GM21367 (cell line): Measurements from ENCODE around the gene NPAS4.
"Not testable (repeated sequence)": the region's sequence is repeated elsewhere in the genome, so short reads cannot be mapped to it uniquely, and the experiment has no call there.

Experiments
- ATAC-seq: cut with Tn5 transposase; IDR thresholded peaks from one replicate; pipeline ENCODE4 v1.9.1; 2021; ENCODE audit not compliant: unreplicated experiment

The NPAS4 gene

GRCh38 chr11:66420671-66421476 lies at the start of gene NPAS4:
NPAS4 (plus strand) TSS chr11:66421035; CDS start chr11:66421180, 145 bp downstream.
- ATAC-seq = no peak

- ATAC-seq = peak; percentile 39
Observed at GRCh38 chr11:66371627-66372415, 49.0 kb upstream of the NPAS4 start, which contains the start of gene SLC29A2. SLC29A2 (minus strand) TSS chr11:66371760; CDS start chr11:66371591, 169 bp downstream.

GRCh38 chr11:66373265-66373664 lies 47.6 kb upstream of the NPAS4 start:
- no peak for ATAC-seq

DNA sequence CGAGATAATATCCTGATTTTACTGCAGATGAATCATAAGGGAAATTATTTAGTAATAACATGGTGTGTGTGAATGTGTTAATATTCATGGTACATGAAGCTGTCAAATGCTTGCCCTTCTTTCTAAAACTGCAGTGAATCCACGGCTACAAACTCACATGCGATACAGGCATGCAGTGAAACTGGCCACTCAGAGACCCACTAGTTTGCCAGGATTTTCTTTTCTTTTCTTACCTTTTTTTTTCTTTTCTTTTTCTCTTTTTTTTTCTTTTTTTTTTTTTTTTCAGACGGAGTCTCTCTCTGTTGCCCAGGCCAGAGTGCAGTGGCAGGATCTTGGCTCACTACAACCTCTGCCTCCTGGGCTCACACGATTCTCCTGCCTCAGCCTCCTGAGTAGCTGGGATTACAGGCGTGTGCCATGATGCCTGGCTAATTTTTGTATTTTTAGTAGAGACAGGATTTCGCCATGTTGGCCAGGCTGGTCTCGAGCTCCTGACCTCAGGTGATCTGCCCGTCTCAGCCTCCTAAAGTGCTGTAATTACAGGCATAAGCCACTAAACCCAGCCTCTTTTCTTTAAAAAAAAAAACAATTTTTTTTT lies 47.0 kb upstream of the NPAS4 start:
- not testable (repeated sequence) for ATAC-seq

DNA sequence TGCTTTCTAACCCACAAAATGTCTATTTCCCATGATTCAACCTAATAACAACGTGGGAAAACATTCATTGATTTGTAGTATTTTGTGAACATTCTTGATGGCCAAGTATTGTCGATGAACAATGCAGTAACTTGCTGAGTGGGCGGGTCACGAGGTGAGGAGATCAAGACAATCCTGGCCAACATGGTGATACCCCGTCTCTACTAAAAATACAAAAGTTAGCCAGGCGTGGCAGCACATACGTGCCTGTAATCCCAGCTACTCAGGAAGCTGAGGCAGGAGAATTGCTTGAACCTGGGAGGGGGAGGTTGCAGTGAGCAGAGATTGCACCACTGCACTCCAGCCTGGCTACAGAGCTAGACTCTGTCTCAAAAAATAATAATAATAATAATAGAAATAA lies 40.6 kb upstream of the NPAS4 start:
- ATAC-seq = not testable (repeated sequence)

DNA sequence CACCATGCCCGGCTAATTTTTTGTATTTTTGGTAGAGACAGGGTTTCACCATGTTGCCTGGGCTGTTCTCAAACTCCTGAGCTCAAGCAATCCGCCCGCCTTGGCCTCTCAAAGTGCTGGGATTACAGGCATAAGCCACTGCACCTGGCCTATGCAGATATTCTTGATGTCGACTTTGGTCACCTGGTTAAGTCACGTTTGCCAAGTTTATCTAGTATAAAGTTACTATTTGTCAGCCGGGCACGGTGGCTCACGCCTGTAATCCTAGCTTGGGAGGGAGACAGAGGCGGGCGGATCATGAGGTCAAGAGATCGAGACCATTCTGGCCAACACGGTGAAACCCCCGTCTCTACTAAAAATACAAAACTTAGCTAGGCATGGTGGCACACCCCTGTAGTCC lies 36.5 kb upstream of the NPAS4 start:
- not testable (repeated sequence) for ATAC-seq

DNA sequence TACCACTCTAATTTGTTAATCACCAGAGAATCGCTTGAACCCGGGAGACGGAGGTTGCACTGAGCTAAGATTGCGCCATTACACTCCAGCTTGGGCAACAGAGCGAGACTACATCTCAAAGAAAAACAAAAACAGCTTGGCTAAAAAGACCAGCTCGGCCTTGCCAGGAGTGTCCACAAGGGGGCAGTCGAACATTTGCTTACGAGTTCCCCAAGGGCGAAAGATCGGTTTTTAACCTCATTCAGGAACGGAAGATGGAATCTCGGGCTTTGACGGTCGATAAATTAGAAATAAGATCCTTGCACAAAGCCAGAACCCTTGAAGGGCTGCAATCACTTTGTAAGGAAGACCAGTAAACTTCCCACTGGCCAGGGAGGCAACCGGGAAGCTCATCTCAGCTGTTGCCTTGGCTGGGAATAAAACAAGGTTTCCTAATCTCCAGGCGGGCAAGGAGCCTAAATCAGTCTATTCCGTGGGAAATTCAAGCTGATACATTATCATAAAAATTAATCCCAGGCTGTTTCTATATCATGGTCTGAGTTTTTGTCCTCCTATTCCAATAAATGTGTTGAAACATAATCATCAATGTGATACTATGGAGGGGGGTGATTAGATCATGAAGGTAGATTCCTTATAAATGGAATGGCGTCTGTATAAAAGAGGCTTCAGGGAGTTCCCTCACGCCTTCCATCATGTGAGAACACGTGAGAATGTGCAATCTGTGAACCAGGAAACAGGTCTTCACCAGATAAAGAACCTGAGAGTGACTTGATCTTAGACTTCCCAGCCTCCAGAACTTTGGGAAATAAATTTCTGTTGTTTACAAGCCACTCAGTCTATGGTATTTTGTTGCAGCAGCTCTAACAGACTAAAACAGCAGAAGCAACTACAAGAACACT lies 34.4 kb upstream of the NPAS4 start:
- no peak for ATAC-seq

DNA sequence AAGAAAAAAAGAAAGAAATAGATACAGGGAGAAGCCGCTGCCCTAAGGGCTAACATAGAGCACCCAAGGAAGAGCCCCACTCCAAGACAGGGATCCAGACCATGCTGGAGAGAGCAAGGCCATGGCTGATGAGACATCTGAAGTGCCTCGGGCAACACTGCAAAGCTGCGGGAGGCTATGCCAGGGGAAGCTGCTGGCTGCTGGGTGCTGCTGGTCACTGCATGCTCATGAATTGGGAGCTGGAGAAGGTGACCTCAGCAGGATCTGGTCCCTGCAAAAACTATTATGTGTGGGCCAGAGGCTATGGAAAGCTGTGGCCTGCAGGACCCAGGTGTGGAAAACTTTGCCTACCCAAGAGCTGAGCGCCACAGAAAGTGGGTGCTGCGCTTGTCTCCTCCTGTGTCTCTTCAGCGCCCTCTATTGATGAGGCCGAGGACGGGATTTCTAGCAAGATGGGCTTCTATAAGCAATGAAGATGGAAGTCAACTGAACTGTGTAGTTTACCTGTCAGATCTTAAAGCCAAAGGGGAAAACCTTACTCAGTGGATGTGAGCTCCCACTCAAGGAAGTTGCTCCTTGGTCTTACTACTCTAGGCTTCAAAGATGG lies 32.0 kb upstream of the NPAS4 start:
- no peak for ATAC-seq

GRCh38 chr11:66391322-66391721 lies 29.5 kb upstream of the NPAS4 start:
- ATAC-seq = no peak

GRCh38 chr11:66393954-66394353 lies 26.9 kb upstream of the NPAS4 start:
- ATAC-seq = no peak

DNA sequence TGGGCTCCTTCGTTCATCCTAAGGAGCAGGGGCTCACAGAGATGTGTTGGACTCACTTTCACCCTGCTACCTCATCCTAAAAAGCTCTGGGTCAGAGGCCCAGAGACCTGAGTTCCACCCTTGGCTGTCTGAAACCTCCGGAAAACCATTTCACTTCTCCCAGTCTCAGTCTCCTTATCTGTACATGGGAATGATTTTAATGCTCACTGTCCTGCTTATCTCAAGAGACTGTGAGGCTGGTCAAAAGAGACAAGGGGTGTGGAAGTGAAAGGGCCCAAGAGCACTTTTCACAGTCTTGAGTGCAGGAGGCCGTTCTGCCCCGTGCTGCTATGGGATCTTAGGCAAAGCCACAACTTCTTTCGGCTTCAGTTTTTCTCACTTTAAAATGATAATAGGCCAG lies 13.2 kb upstream of the NPAS4 start:
- no peak for ATAC-seq

GRCh38 chr11:66408488-66409214 lies 12.2 kb upstream of the NPAS4 start:
- ATAC-seq = no peak

DNA sequence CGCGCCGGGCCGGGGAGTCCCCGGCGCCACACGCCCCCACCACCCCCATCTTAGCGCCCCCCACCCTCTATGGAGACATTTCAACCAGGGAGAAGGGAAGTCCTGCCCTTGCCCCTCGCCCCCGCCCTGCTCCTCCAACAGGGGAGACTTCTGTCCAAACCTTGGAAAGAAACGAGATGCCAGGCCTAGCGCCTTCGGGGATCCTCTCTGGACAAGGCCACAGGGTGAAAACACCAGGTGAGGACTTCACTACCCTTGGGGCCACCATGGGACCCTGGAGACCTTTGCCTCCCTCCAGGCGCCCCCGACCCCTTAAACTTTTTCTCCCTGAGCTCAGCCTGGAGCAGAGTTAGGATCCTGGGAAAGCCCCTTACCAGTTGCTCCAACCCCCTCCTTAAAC lies 11.6 kb upstream of the NPAS4 start:
- no peak for ATAC-seq

GRCh38 chr11:66410191-66410590 lies 10.6 kb upstream of the NPAS4 start:
- no peak for ATAC-seq

- ATAC-seq = no peak
Observed at GRCh38 chr11:66411323-66411722, 9.5 kb upstream of the NPAS4 start.

DNA sequence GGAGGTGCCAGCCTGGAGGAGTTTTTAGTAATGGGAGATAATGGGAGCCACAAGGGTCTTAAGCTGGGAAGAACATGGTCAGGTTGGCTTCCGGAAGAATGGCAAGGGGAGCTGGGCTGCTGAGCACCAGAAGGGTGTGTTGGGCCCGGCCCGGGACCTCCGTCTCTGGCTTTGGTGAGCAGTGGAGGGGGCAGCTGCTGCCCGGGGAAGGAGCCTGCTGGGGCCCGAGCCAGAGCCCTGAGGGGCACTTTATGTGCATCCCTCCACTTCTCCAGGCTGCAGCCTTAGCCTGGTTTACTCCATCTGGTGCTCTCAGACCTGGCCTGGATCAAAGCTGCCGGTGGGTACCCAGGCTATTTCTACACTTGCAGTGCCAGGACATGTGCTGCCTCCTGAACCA lies 8.7 kb upstream of the NPAS4 start:
- ATAC-seq = no peak

DNA sequence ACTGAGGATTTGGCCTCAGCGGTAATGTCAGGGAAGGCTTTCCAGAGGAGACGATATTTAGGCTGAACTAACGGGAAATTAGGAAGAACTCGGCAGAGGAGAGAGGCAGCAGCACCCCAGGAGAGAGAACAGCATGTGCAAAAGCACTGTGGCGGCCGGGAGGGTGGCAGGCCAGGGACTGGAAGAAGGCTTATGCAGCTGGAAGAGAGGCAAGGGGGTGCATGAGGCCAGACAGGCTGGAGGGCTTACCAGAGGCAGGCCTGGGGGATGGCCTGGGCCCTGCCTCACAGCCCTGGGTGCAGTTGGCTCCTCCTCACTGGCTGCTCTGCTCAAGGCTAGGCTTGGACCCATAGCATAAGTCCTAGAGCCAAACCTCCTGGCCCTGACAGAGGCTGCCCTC lies 7.7 kb upstream of the NPAS4 start:
- ATAC-seq = no peak

DNA sequence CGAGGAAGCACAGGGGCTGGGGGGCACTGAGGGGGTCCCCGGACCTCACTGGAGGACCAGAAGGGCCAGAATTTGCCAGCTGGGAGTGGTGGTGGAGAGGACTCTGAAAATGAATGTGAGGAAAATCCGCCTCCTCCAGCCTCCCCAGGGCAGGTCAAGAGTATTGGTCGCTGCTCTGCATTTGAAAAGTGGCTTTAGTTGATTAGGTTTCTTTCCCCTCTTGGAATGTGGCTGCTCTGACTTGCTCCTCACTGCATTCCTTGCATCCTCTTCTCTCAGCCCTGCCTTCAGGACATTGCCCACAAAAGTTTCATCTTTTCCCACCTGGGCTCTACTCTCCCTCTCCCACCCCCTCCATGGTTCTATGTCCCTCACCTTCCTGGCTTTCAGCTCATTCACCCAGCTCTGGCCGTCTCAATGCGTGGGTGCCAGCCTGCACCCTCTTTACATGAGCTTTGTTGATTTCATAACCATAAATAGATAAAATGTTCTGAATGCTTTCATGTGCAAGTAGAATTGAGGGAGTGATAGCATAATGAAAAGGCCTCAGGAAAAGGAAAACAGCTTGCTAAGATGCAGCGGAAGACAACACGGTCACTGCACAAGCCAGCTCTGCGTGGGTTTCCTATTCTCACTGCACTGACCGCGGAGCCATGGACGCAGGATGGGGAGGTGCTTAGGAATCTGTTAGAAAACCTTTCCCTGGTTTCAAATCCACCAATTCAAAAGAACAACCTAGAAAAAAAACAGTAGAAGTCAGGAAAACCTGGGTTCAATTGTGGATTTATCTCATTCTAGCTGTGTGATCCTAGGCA lies 6.5 kb upstream of the NPAS4 start:
- no peak for ATAC-seq

- no peak for ATAC-seq
Observed at GRCh38 chr11:66415423-66415822, 5.4 kb upstream of the NPAS4 start.
